Measurements from ENCODE around the gene TMEM14C. TPM values are rescaled to one million over a fixed set of nuclear protein-coding genes. Genes with fewer than 3 reads are reported as not detected.
"Not testable (repeated sequence)": the region's sequence is repeated elsewhere in the genome, so short reads cannot be mapped to it uniquely, and the experiment has no call there.

Gene TMEM14C
- polyA plus RNA-seq, 6 donors from 2014 or later, result 75.6 to 149 (median 94.7) TPM

- DNase-seq, result peak; percentile 96
- H3K36me3 Mint-ChIP-seq, result peaks cover 0 to 11% of the 10 kb centered on the region in 2 donors
Observed at GRCh38 chr6:10694302-10695085, 28.4 kb upstream of the TMEM14C start, which contains the start of the genes C6orf52 and PAK1IP1. C6orf52 (minus strand) TSS chr6:10694616; CDS start chr6:10687550, 7,066 bp downstream. PAK1IP1 (plus strand) TSS chr6:10694972; CDS start chr6:10694986, 14 bp downstream.

GRCh38 chr6:10695086-10695657 is 27.7 kb upstream of the TMEM14C start:
- Mint-ChIP-seq H3K27me3 (no peaks in the 10 kb centered on the region), H3K36me3 (peaks cover 1 to 11% of the 10 kb centered on the region in 2 donors), H3K4me3 (peak overlapping the region; percentile 88 to 100 (median 97)), H3K4me1 (peaks cover 28 to 52% (median 31%) of the 10 kb centered on the region in 3 donors), H3K9me3 (peaks cover 0 to 4% (median 0%) of the 10 kb centered on the region in 7 donors), H3K27ac (peak overlapping the region; percentile 100)
- DNase-seq (no peak), ATAC-seq (ENCODE audit: low read depth in 2 of 2) (no peak)

More at GRCh38 chr6:10694302-10695085, 28.4 kb upstream of the TMEM14C start, which contains the start of the genes C6orf52 and PAK1IP1:
- Mint-ChIP-seq H3K4me3 (peak within 1 kb of the TSS; percentile 88 to 100 (median 97)), H3K9me3 (peaks cover 0 to 4% (median 0%) of the 10 kb centered on the region in 7 donors), H3K27ac (peak within 1 kb of the TSS; percentile 100), H3K4me1 (peaks cover 28 to 52% (median 31%) of the 10 kb centered on the region in 3 donors), H3K27me3 (no peaks in the 10 kb centered on the region)
- peak; percentile 90 to 91 for ATAC-seq (ENCODE audit: low read depth in 2 of 2)

GRCh38 chr6:10696655-10697054 is 26.2 kb upstream of the TMEM14C start:
- Mint-ChIP-seq H3K4me3 (peak overlapping the region in 1 of 8 donors; percentile 97), H3K27ac (peak overlapping the region in 2 of 6 donors; percentile 14 to 93), H3K36me3 (peaks cover 11 to 16% of the 10 kb centered on the region in 2 donors), H3K9me3 (peaks cover 0 to 4% (median 0%) of the 10 kb centered on the region in 7 donors), H3K4me1 (peaks cover 31 to 56% (median 37%) of the 10 kb centered on the region in 3 donors), H3K27me3 (no peaks in the 10 kb centered on the region)
- DNase-seq, result no peak
- no peak for ATAC-seq (ENCODE audit: low read depth in 2 of 2)

- no peak for ATAC-seq (ENCODE audit: low read depth in 2 of 2)
- no peak for DNase-seq
- H3K27ac Mint-ChIP-seq, result peak overlapping the region in 1 of 6 donors; percentile 90
- H3K4me3 Mint-ChIP-seq, result peak overlapping the region in 1 of 8 donors; percentile 44
- peaks cover 0 to 4% (median 3%) of the 10 kb centered on the region in 7 donors for H3K9me3 Mint-ChIP-seq
- H3K27me3 Mint-ChIP-seq, result no peaks in the 10 kb centered on the region
- H3K4me1 Mint-ChIP-seq, result no peaks in the 10 kb centered on the region
- peaks cover 0 to 9% of the 10 kb centered on the region in 2 donors for H3K36me3 Mint-ChIP-seq
Observed at GRCh38 chr6:10713962-10714361, 8.9 kb upstream of the TMEM14C start.

- H3K27me3 Mint-ChIP-seq, result no peaks in the 10 kb centered on the region
- peak overlapping the region in 3 of 6 donors; percentile 35 to 57 (median 54) for H3K27ac Mint-ChIP-seq
- DNase-seq (no peak), ATAC-seq (ENCODE audit: low read depth in 2 of 2) (peak; percentile 24 to 37)
- peaks cover 11 to 44% (median 36%) of the 10 kb centered on the region in 3 donors for H3K4me1 Mint-ChIP-seq
- no peaks in the 10 kb centered on the region for H3K36me3 Mint-ChIP-seq
- H3K9me3 Mint-ChIP-seq, result peaks cover 0 to 7% (median 4%) of the 10 kb centered on the region in 7 donors
- peak overlapping the region; percentile 73 to 98 (median 94) for H3K4me3 Mint-ChIP-seq
Observed at GRCh38 chr6:10719296-10719963, 3.4 kb upstream of the TMEM14C start.

- H3K27ac Mint-ChIP-seq, result peak overlapping the region in 2 of 6 donors; percentile 54 to 57
- no peaks in the 10 kb centered on the region for H3K36me3 Mint-ChIP-seq
- H3K4me3 Mint-ChIP-seq, result peak overlapping the region; percentile 73 to 98 (median 94)
- ATAC-seq (ENCODE audit: low read depth in 2 of 2) (no peak), DNase-seq (no peak)
- H3K27me3 Mint-ChIP-seq, result no peaks in the 10 kb centered on the region
- peaks cover 11 to 47% (median 36%) of the 10 kb centered on the region in 3 donors for H3K4me1 Mint-ChIP-seq
- peaks cover 0 to 7% (median 4%) of the 10 kb centered on the region in 7 donors for H3K9me3 Mint-ChIP-seq
Observed at GRCh38 chr6:10719964-10720264, 3.0 kb upstream of the TMEM14C start.

GRCh38 chr6:10720265-10720959 is 2.5 kb upstream of the TMEM14C start:
- Mint-ChIP-seq H3K27ac (peak overlapping the region in 4 of 6 donors; percentile 57 to 87 (median 79)), H3K4me1 (peaks cover 14 to 50% (median 39%) of the 10 kb centered on the region in 3 donors), H3K36me3 (peaks cover 0 to 2% of the 10 kb centered on the region in 2 donors), H3K9me3 (peaks cover 0 to 7% (median 4%) of the 10 kb centered on the region in 7 donors), H3K4me3 (peak overlapping the region; percentile 85 to 98 (median 96)), H3K27me3 (no peaks in the 10 kb centered on the region)
- DNase-seq (peak; percentile 60), ATAC-seq (ENCODE audit: low read depth in 2 of 2) (peak; percentile 54 to 57)

- peak overlapping the region; percentile 95 to 98 (median 96) for H3K4me3 Mint-ChIP-seq
- H3K4me1 Mint-ChIP-seq, result peaks cover 18 to 54% (median 44%) of the 10 kb centered on the region in 3 donors
- not testable (repeated sequence) for H3K27me3 Mint-ChIP-seq; DNase-seq; H3K9me3 Mint-ChIP-seq; H3K36me3 Mint-ChIP-seq; ATAC-seq (ENCODE audit: low read depth in 2 of 2)
- peak overlapping the region in 5 of 6 donors; percentile 18 to 92 (median 83) for H3K27ac Mint-ChIP-seq
Observed at GRCh38 chr6:10720960-10721849, 1.7 kb upstream of the TMEM14C start.

GRCh38 chr6:10721850-10722569 is 860 bp upstream of the TMEM14C start:
- Mint-ChIP-seq H3K9me3 (peaks cover 0 to 7% (median 4%) of the 10 kb centered on the region in 7 donors), H3K4me1 (peaks cover 20 to 55% (median 47%) of the 10 kb centered on the region in 3 donors), H3K27me3 (no peaks in the 10 kb centered on the region), H3K4me3 (peak overlapping the region; percentile 95 to 98 (median 96)), H3K36me3 (peaks cover 0 to 7% of the 10 kb centered on the region in 2 donors), H3K27ac (peak overlapping the region; percentile 64 to 96 (median 92))
- ATAC-seq (ENCODE audit: low read depth in 2 of 2) (no peak), DNase-seq (no peak)

- peak overlapping the region; percentile 95 to 98 (median 96) for H3K4me3 Mint-ChIP-seq
- peaks cover 0 to 7% of the 10 kb centered on the region in 2 donors for H3K36me3 Mint-ChIP-seq
- peak; percentile 1 for ATAC-seq (ENCODE audit: low read depth in 2 of 2)
- peaks cover 23 to 58% (median 52%) of the 10 kb centered on the region in 3 donors for H3K4me1 Mint-ChIP-seq
- H3K9me3 Mint-ChIP-seq, result peaks cover 0 to 7% (median 4%) of the 10 kb centered on the region in 7 donors
- H3K27me3 Mint-ChIP-seq, result no peaks in the 10 kb centered on the region
- no peak for DNase-seq
- peak overlapping the region; percentile 64 to 96 (median 90) for H3K27ac Mint-ChIP-seq
Observed at GRCh38 chr6:10722570-10722819, 375 bp upstream of the TMEM14C start.

- DNase-seq, result no peak
- ATAC-seq (ENCODE audit: low read depth in 2 of 2), result no peak
- Mint-ChIP-seq H3K9me3 (peaks cover 0 to 5% (median 2%) of the 10 kb centered on the region in 7 donors), H3K4me3 (peak overlapping the region; percentile 95 to 98 (median 96)), H3K4me1 (peaks cover 28 to 64% (median 59%) of the 10 kb centered on the region in 3 donors), H3K36me3 (peaks cover 7% of the 10 kb centered on the region in 2 donors), H3K27ac (peak overlapping the region in 5 of 6 donors; percentile 64 to 96 (median 90)), H3K27me3 (no peaks in the 10 kb centered on the region)
Observed at GRCh38 chr6:10723567-10723881, 654 bp downstream of the TMEM14C start.
